ENCODE measurements around the gene FAM228B. TPM values are rescaled to one million over a fixed set of nuclear protein-coding genes. Genes with fewer than 3 reads are reported as not detected.

Gene FAM228B
- total RNA-seq, 1 donor from 2014 or later = 31.2 TPM

DNA sequence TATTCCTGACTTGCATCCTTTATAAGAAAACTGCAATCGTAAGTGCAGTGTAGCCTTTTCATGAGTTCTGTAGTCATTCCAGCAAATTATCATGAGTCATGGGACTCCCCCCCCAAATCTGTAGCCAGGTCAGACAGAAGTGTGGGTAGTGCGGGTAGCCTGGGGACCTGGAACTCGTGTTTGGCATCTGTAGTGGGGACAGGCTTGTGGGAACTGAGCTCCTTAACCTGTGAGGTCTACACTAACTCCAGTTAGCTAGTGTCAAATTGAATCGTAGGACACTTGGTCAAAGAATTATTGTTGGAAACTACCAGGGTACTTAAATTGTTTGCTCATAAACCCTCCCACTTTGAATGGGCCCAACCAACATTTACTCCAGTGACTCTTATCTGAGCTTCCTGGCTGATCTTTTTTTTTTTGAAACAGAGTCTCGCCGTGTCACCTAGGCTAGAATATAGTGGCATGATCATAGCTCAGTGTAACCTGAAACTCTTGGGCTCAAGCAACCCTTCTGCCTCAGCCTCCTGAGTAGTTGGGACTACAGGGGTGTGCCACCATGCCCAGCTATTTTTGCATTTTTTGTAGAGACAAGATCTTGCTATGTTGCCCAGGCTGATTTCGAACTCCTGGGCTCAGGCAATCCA lies 12.5 kb upstream of the FAM228B start:
- no peaks in the 10 kb centered on the region for H3K9me3 ChIP-seq (ENCODE audit: low read depth)
- H3K27ac ChIP-seq = no peak overlapping the region
- Mint-ChIP-seq H3K4me3 (no peak overlapping the region), H3K27ac (no peak overlapping the region), H3K36me3 (peaks cover 2% of the 10 kb centered on the region), H3K27me3 (ENCODE audit: insufficient read depth, low read depth) (peaks cover 11% of the 10 kb centered on the region), H3K9me3 (peaks cover 35% of the 10 kb centered on the region), H3K4me1 (no peaks in the 10 kb centered on the region)
- H3K4me2 ChIP-seq = no peak overlapping the region
- DNase-seq (ENCODE audit: low spot score) = no peak
- no peaks in the 10 kb centered on the region for H4K20me1 ChIP-seq (ENCODE audit: low read depth)
- H2AFZ ChIP-seq (replicated peaks) = no peak overlapping the region
- H3K9ac ChIP-seq = no peak overlapping the region
- H3K79me2 ChIP-seq (ENCODE audit: low read depth) = no peaks in the 10 kb centered on the region
- no peaks in the 10 kb centered on the region for H3F3A ChIP-seq (ENCODE audit: low read depth)
- H3K4me3 ChIP-seq = no peak overlapping the region
- H3K27me3 ChIP-seq = no peaks in the 10 kb centered on the region
- no peaks in the 10 kb centered on the region for H3K36me3 ChIP-seq
- H3K4me1 ChIP-seq = no peaks in the 10 kb centered on the region
- no peak for TF ChIP-seq EZH2 (IDR thresholded peaks at IDR 0.05)
- TF ChIP-seq, protein P1, sequence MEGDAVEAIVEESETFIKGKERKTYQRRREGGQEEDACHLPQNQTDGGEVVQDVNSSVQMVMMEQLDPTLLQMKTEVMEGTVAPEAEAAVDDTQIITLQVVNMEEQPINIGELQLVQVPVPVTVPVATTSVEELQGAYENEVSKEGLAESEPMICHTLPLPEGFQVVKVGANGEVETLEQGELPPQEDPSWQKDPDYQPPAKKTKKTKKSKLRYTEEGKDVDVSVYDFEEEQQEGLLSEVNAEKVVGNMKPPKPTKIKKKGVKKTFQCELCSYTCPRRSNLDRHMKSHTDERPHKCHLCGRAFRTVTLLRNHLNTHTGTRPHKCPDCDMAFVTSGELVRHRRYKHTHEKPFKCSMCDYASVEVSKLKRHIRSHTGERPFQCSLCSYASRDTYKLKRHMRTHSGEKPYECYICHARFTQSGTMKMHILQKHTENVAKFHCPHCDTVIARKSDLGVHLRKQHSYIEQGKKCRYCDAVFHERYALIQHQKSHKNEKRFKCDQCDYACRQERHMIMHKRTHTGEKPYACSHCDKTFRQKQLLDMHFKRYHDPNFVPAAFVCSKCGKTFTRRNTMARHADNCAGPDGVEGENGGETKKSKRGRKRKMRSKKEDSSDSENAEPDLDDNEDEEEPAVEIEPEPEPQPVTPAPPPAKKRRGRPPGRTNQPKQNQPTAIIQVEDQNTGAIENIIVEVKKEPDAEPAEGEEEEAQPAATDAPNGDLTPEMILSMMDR (IDR thresholded peaks at IDR 0.05) = no peak
- no peak for TF ChIP-seq EZH2phosphoT487 (IDR thresholded peaks at IDR 0.05)

DNA sequence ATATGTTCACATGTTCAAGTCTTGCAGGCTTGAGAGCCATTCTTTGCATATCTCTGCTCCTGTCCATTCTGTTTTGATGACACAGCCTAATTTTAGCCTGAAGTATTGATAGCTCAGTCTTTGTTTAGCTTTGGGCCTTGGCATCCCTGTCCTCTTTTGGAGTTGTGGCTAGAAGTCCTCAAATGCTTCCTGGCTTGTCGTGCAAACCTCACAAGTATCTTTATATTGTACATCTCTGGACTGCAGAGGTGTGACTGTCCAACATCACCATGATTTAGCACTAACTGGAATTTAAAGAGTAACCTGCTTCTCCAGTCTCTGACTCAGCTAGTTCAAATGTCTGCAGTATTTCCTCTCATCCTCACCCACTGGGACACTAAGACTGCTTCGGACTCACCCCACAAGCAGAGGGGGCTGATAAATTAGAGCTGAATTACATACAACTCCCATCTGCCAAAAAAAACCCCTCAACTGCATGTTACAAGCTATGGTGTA lies 11.8 kb upstream of the FAM228B start:
- H3K27me3 Mint-ChIP-seq (ENCODE audit: insufficient read depth, low read depth) = peaks cover 11% of the 10 kb centered on the region
- Histone ChIP-seq H2AFZ (replicated peaks) (no peak overlapping the region), H3F3A (ENCODE audit: low read depth) (no peaks in the 10 kb centered on the region), H3K27me3 (no peaks in the 10 kb centered on the region), H3K4me2 (no peak overlapping the region), H3K4me1 (no peaks in the 10 kb centered on the region), H3K9ac (no peak overlapping the region), H4K20me1 (ENCODE audit: low read depth) (no peaks in the 10 kb centered on the region), H3K27ac (no peak overlapping the region), H3K79me2 (ENCODE audit: low read depth) (no peaks in the 10 kb centered on the region), H3K9me3 (ENCODE audit: low read depth) (no peaks in the 10 kb centered on the region), H3K4me3 (no peak overlapping the region), H3K36me3 (no peaks in the 10 kb centered on the region)
- no peak overlapping the region for H3K4me3 Mint-ChIP-seq
- no peaks in the 10 kb centered on the region for H3K4me1 Mint-ChIP-seq
- no peak overlapping the region for H3K27ac Mint-ChIP-seq
- DNase-seq (ENCODE audit: low spot score) = no peak
- peaks cover 33% of the 10 kb centered on the region for H3K9me3 Mint-ChIP-seq
- no peaks in the 10 kb centered on the region for H3K36me3 Mint-ChIP-seq
- TF ChIP-seq, protein P1 (IDR thresholded peaks at IDR 0.05) = no peak
- TF ChIP-seq EZH2phosphoT487 (IDR thresholded peaks at IDR 0.05) (no peak), EZH2 (IDR thresholded peaks at IDR 0.05) (no peak)

DNA sequence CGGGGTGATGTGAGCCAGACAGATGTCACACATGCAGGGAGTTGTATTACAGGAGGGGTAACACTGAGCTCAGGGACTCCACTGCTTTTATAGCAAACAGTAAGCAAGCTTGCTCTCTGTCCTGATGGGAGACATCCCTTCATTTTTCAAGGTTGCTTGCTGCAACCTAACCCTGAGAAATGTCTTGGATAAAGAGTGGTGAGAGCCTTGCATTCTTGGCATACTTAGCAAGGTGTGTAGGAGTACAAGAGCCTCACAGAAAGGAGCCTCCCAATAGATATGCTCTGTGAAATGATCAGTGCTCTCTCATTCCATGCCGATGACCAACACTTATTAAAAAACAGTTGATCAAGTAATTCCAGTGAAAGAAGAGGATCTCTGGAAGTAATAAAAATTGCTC lies 8.2 kb upstream of the FAM228B start:
- Histone ChIP-seq H3K9ac (no peak overlapping the region), H3K4me3 (no peak overlapping the region), H3F3A (ENCODE audit: low read depth) (no peaks in the 10 kb centered on the region), H4K20me1 (ENCODE audit: low read depth) (no peaks in the 10 kb centered on the region), H3K27me3 (no peaks in the 10 kb centered on the region), H2AFZ (replicated peaks) (no peak overlapping the region), H3K9me3 (ENCODE audit: low read depth) (no peaks in the 10 kb centered on the region), H3K36me3 (no peaks in the 10 kb centered on the region), H3K4me1 (no peaks in the 10 kb centered on the region), H3K79me2 (ENCODE audit: low read depth) (no peaks in the 10 kb centered on the region), H3K27ac (no peak overlapping the region), H3K4me2 (no peak overlapping the region)
- Mint-ChIP-seq H3K4me3 (no peak overlapping the region), H3K27ac (no peak overlapping the region), H3K9me3 (peaks cover 7% of the 10 kb centered on the region), H3K4me1 (no peaks in the 10 kb centered on the region), H3K36me3 (no peaks in the 10 kb centered on the region), H3K27me3 (ENCODE audit: insufficient read depth, low read depth) (peaks cover 13% of the 10 kb centered on the region)
- TF ChIP-seq EZH2 (IDR thresholded peaks at IDR 0.05) (no peak), EZH2phosphoT487 (IDR thresholded peaks at IDR 0.05) (no peak)
- TF ChIP-seq, protein P1 (IDR thresholded peaks at IDR 0.05) = no peak
- no peak for DNase-seq (ENCODE audit: low spot score)

Data from neural progenitor cell (in vitro differentiated cells).